22Rv1 (cell line): Measurements from ENCODE around the gene CEP170B.

Source experiments
- CTCF ChIP-seq: fragments of 450-650 bp; IDR thresholded peaks from 2 replicates; pipeline ENCODE4 v1.5.1; 2017; ENCODE audit warnings: mild to moderate bottlenecking
- ZFX ChIP-seq: fragments of 450-650 bp; IDR thresholded peaks from 2 replicates; pipeline ENCODE4 v1.6.1; 2017; ENCODE audit warnings: antibody characterized with exemption, borderline replicate concordance

DNA sequence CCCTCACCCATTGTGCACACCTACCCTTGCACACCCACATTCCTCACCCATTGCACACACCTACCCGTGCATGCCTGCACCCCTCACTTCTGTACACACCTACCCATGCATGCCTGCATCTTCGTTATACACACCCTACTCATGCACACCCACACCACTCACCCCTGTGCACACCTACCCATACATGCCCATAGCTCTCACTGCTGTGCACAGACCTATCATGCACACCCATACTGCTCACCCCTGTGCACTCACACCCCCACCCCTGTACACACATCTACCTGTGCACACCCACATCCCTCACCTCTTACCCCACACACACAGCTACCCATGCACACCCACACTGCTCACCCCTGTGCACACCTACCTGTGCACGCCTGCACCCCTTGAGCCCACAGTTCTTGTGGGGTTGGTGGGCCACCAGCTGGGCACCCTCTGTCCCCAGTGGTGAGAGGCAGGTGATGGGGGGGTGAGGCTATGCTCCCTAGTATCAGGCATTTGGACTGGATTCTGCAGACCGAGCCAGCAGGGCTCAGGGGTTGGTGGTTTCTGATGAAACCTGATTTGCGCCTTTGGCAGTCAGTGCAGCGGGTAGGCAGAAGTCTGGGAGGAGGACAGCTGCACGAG is 15.6 kb downstream of the CEP170B start:
- no peak for TF ChIP-seq CTCF
- TF ChIP-seq ZFX = no peak
